ENCODE data around the gene DIAPH3.

The DIAPH3 gene

GRCh38 chr13:60012488-60012887 lies 151.2 kb downstream of the DIAPH3 start:
- DNase-seq = no peak

GRCh38 chr13:60009300-60010253 lies 154.2 kb downstream of the DIAPH3 start:
- DNase-seq = no peak

- no peak for DNase-seq
Measured at GRCh38 chr13:60001889-60002288, 161.8 kb downstream of the DIAPH3 start.

- no peak for DNase-seq
Measured at GRCh38 chr13:60000976-60001375, 162.8 kb downstream of the DIAPH3 start.

- DNase-seq = no peak
Measured at GRCh38 chr13:60000081-60000480, 163.6 kb downstream of the DIAPH3 start.

- DNase-seq = no peak
Measured at GRCh38 chr13:59997976-59998375, 165.8 kb downstream of the DIAPH3 start.

- no peak for DNase-seq
Measured at GRCh38 chr13:59996461-59996980, 167.2 kb downstream of the DIAPH3 start.

- no peak for DNase-seq
Measured at GRCh38 chr13:59991395-59991794, 172.3 kb downstream of the DIAPH3 start.

GRCh38 chr13:59982631-59983382 lies 180.9 kb downstream of the DIAPH3 start:
- no peak for DNase-seq

- DNase-seq = no peak
Measured at GRCh38 chr13:59979589-59979988, 184.1 kb downstream of the DIAPH3 start.

GRCh38 chr13:59978862-59979261 lies 184.9 kb downstream of the DIAPH3 start:
- no peak for DNase-seq

- DNase-seq = no peak
Measured at GRCh38 chr13:59976856-59977255, 186.9 kb downstream of the DIAPH3 start.

- no peak for DNase-seq
Measured at GRCh38 chr13:59975807-59976435, 187.8 kb downstream of the DIAPH3 start.

- no peak for DNase-seq
Measured at GRCh38 chr13:59970847-59971246, 192.9 kb downstream of the DIAPH3 start.

- DNase-seq = no peak
Measured at GRCh38 chr13:59963827-59964226, 199.9 kb downstream of the DIAPH3 start.

GRCh38 chr13:59963383-59963782 lies 200.3 kb downstream of the DIAPH3 start:
- DNase-seq = no peak

GRCh38 chr13:59962343-59962742 lies 201.4 kb downstream of the DIAPH3 start:
- no peak for DNase-seq

GRCh38 chr13:59960683-59961082 lies 203.0 kb downstream of the DIAPH3 start:
- no peak for DNase-seq

GRCh38 chr13:59957438-59957837 lies 206.3 kb downstream of the DIAPH3 start:
- DNase-seq = no peak

- DNase-seq = no peak
Measured at GRCh38 chr13:59954601-59955000, 209.1 kb downstream of the DIAPH3 start.

GRCh38 chr13:59951011-59951410 lies 212.7 kb downstream of the DIAPH3 start:
- no peak for DNase-seq

GRCh38 chr13:59950266-59950665 lies 213.5 kb downstream of the DIAPH3 start:
- no peak for DNase-seq

GRCh38 chr13:59948686-59949085 lies 215.0 kb downstream of the DIAPH3 start:
- DNase-seq = no peak
